ENCODE results near the gene SVEP1. TPM values are rescaled to one million over a fixed set of nuclear protein-coding genes. Genes with fewer than 3 reads are reported as not detected.

The SVEP1 gene
- total RNA-seq, 1 experiment from 2014 or later, result 0.05 TPM

- no TSS peak for BruUV-seq (replicated peaks)
- no peak for TF ChIP-seq CTCF (IDR thresholded peaks at IDR 0.05)
- no peak for TF ChIP-seq TCF7L2 (IDR thresholded peaks at IDR 0.05; ENCODE audit: low read depth, low read length)
- no peak for TF ChIP-seq REST (IDR thresholded peaks at IDR 0.05; ENCODE audit: insufficient read depth in 1 of 2, low read depth in 2 of 2, low read length in 1 of 2)
- no peak for TF ChIP-seq POLR2AphosphoS5 (IDR thresholded peaks at IDR 0.05; ENCODE audit: low read depth, low read length)
- no peak for TF ChIP-seq SIN3A (IDR thresholded peaks at IDR 0.05; ENCODE audit: borderline replicate concordance, insufficient read depth, low read depth, low read length)
- Histone ChIP-seq H3K27ac (ENCODE audit: low read length) (no peak overlapping the region), H3K9me3 (ENCODE audit: control insufficient read depth, insufficient read depth, low read depth, low read length) (no peaks in the 10 kb centered on the region), H3K36me3 (ENCODE audit: control insufficient read depth, insufficient read depth, low read length) (no peaks in the 10 kb centered on the region), H3K27me3 (ENCODE audit: control insufficient read depth, insufficient read depth, low read length) (no peaks in the 10 kb centered on the region), H3K4me1 (ENCODE audit: control insufficient read depth, insufficient read depth, low read length) (no peaks in the 10 kb centered on the region), H3K4me3 (ENCODE audit: low read depth in 2 of 2, low read length in 2 of 2) (no peak overlapping the region)
- ATAC-seq, result no peak
- intact Hi-C loops (cut with micrococcal nuclease; ENCODE audit: unreplicated experiment) (no loop called here), in situ Hi-C loops (cut with HindIII; ENCODE audit: low pct_unique_long_range_greater_than_20kb, low sequenced_read_pairs) (no loop called here)
- POLR2A ChIA-PET, result no interaction called here
- no peak for DNase-seq (ENCODE audit: low read depth, low spot score)
- CTCF ChIA-PET, result no interaction called here
Observed at GRCh38 chr9:110602281-110602680, 22.7 kb upstream of the SVEP1 start.

- TF ChIP-seq REST (IDR thresholded peaks at IDR 0.05; ENCODE audit: insufficient read depth in 1 of 2, low read depth in 2 of 2, low read length in 1 of 2) (no peak), TCF7L2 (IDR thresholded peaks at IDR 0.05; ENCODE audit: low read depth, low read length) (no peak), SIN3A (IDR thresholded peaks at IDR 0.05; ENCODE audit: borderline replicate concordance, insufficient read depth, low read depth, low read length) (no peak), CTCF (IDR thresholded peaks at IDR 0.05) (no peak), POLR2AphosphoS5 (IDR thresholded peaks at IDR 0.05; ENCODE audit: low read depth, low read length) (no peak)
- ChIA-PET CTCF (no interaction called here), POLR2A (no interaction called here)
- Histone ChIP-seq H3K36me3 (ENCODE audit: control insufficient read depth, insufficient read depth, low read length) (no peaks in the 10 kb centered on the region), H3K27me3 (ENCODE audit: control insufficient read depth, insufficient read depth, low read length) (no peaks in the 10 kb centered on the region), H3K27ac (ENCODE audit: low read length) (no peak overlapping the region), H3K4me3 (ENCODE audit: low read depth in 2 of 2, low read length in 2 of 2) (no peak overlapping the region), H3K4me1 (ENCODE audit: control insufficient read depth, insufficient read depth, low read length) (no peaks in the 10 kb centered on the region), H3K9me3 (ENCODE audit: control insufficient read depth, insufficient read depth, low read depth, low read length) (no peaks in the 10 kb centered on the region)
- intact Hi-C loops (cut with micrococcal nuclease; ENCODE audit: unreplicated experiment), result no loop called here
- ATAC-seq (no peak), DNase-seq (ENCODE audit: low read depth, low spot score) (no peak)
- in situ Hi-C loops (cut with HindIII; ENCODE audit: low pct_unique_long_range_greater_than_20kb, low sequenced_read_pairs), result no loop called here
- BruUV-seq (replicated peaks), result no TSS peak
Observed at GRCh38 chr9:110601098-110601497, 21.6 kb upstream of the SVEP1 start.
